Caco-2 (cell line): ENCODE measurements around the gene SKAP1. TPM values are rescaled to one million over a fixed set of nuclear protein-coding genes. Genes with fewer than 3 reads are reported as not detected.

Source experiments
- BruUV-seq: library from RNA; stranded (reverse); fragments of 400-500 nt; replicated peaks from 2 replicates; lab custom pipeline; 2021; lab: Mats Ljungman, UMichigan
- CTCF ChIA-PET: fragments of 300-600 bp; sonication (Branson Sonifier 250); formaldehyde crosslinking; loops from one replicate; lab custom pipeline; 2022; ENCODE audit warnings: antibody characterized with exemption; lab: Charles Lee
- POLR2A ChIA-PET: fragments of 300-600 bp; sonication (Branson Sonifier 250); formaldehyde crosslinking; loops from one replicate; lab custom pipeline; 2022; ENCODE audit warnings: antibody characterized with exemption; lab: Charles Lee
- DNase-seq, 2 experiments: peaks; one replicate each; pipeline versions ENCODE4 v3.0.0 to v3.0.0-alpha.2; 2020 to 2022
- H3K27me3 ChIP-seq: replicated peaks from 2 replicates; pipeline ENCODE4 v1.6.0; 2011; ENCODE audit warnings: low read length; ENCODE audit not compliant: control insufficient read depth, insufficient read depth
- H3K36me3 ChIP-seq: 2 replicates; pipeline ENCODE4 v1.5.1; 2011; ENCODE audit warnings: low read length; ENCODE audit not compliant: control insufficient read depth, insufficient read depth
- H3K4me1 ChIP-seq: fragments of 250-450 bp; sonication (Bioruptor Pico); 2 replicates; pipeline ENCODE4 v1.5.1; 2020; ENCODE audit warnings: mild to moderate bottlenecking
- H3K4me3 ChIP-seq: 2 replicates; pipeline ENCODE4 v1.5.1; 2011; ENCODE audit warnings: low read depth, mild to moderate bottlenecking, control low read depth, low read length
- H3K9me3 ChIP-seq: fragments of 250-450 bp; sonication (Bioruptor Pico); 2 replicates; pipeline ENCODE4 v1.5.1; 2020; ENCODE audit warnings: mild to moderate bottlenecking, moderate library complexity
- H3K27ac Mint-ChIP-seq: one replicate; pipeline ENCODE4 v1.8.0; 2022; ENCODE audit warnings: mixed read lengths; ENCODE audit not compliant: unreplicated experiment
- H3K27me3 Mint-ChIP-seq: one replicate; pipeline ENCODE4 v1.8.0; 2022; ENCODE audit warnings: mixed read lengths; ENCODE audit not compliant: insufficient read depth, unreplicated experiment
- H3K36me3 Mint-ChIP-seq: one replicate; pipeline ENCODE4 v1.8.0; 2022; ENCODE audit warnings: mild to moderate bottlenecking, mixed read lengths; ENCODE audit not compliant: insufficient read depth, unreplicated experiment
- H3K4me1 Mint-ChIP-seq: one replicate; pipeline ENCODE4 v1.8.0; 2022; ENCODE audit warnings: low read depth, mixed read lengths; ENCODE audit not compliant: unreplicated experiment
- H3K4me3 Mint-ChIP-seq: one replicate; pipeline ENCODE4 v1.8.0; 2022; ENCODE audit warnings: mild to moderate bottlenecking, moderate library complexity, mixed read lengths; ENCODE audit not compliant: unreplicated experiment
- H3K9me3 Mint-ChIP-seq: one replicate; pipeline ENCODE4 v1.8.0; 2022; ENCODE audit warnings: mixed read lengths; ENCODE audit not compliant: unreplicated experiment
- intact Hi-C: fragments of 100-400 bp; cut with micrococcal nuclease; formaldehyde crosslinking; loops from one replicate; pipeline ENCODE4 v1.10.0; 2022; ENCODE audit not compliant: unreplicated experiment
- total RNA-seq: library from RNA; stranded (reverse); gene quantifications from 2 replicates; pipeline ENCODE4 v1.2.3, GENCODE V29; 2022
- TF ChIP-seq, protein P1 (sequence below), 2 experiments: fragments of 200-600 bp in 1 of 2; IDR thresholded peaks; 1 replicate in 1 of 2; 2 replicates in 1 of 2; pipeline versions ENCODE4 v1.5.1 to v1.8.0; 2011 to 2022; ENCODE audit warnings: antibody characterized with exemption in 1 of 2, control low read depth in 1 of 2, inconsistent platforms in 1 of 2, low read depth in 1 of 2, low read length in 1 of 2, mild to moderate bottlenecking in 1 of 2, moderate library complexity in 1 of 2; ENCODE audit not compliant: insufficient read depth in 1 of 2, severe bottlenecking in 1 of 2, unreplicated experiment in 1 of 2

SKAP1 gene
- total RNA-seq, 1 experiment from 2014 or later, result 0.70 TPM

DNA sequence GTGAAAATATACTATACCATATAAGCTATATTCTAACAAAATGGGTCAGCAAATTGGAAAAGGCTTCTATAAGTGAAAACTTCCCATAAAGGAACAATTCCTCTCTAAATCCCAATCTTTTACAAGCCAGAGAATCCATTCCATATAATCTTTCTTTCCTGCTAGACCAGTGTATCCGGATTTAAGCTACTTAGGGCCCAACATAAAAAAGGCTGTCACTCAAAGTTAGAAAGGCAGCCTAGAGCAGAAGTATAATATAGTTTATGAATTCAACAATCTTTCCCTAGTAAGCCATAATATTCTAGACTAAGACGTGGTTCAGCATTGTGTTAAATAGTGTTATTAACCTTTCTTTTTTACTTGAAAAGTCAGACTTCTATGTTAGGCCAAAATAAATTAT, 93.0 kb downstream of the SKAP1 start:
- H3K27me3 Mint-ChIP-seq, result peaks cover 25% of the 10 kb centered on the region
- CTCF ChIA-PET, result interaction anchor here (0.6 to 2.2 kb wide), 6 partner anchors 15 to 605 kb away, joined by 3 to 20 read pairs (median 6); no protein-coding TSS in a partner anchor
- intact Hi-C loops, result loop anchor here (1.0 to 10.0 kb wide), 6 partner anchors 37 to 312 kb away; no protein-coding TSS in a partner anchor

DNA sequence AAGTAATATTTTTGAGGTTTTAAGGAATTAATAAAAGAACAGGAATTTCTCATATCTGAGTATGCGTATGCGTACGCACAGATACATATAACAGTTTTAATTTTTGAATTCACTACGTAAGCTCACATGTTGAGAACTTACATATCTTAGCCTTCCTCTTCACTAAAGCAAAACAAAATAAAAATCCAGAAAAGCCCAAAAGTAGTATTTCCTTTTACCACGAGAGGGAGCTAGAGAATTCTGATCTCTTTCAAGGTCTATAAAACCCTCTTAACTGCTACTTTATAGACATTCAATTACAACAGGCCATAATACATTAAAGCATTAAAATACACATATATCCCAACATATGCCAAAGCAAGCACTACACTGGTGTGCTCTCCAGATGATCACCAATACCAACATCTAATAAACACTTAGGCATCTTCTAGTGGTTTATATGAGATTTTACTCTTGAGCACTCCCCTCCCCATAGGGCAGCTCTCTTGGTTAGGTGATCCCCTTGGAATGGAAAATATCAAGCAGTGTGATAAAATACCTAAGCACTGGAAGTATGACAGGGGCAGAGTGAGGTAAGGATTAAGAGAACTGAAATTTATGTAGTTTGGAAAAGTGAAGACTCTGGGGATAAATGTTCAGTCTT, 94.0 kb downstream of the SKAP1 start:
- H3K4me3 Mint-ChIP-seq, result no peak overlapping the region
- POLR2A ChIA-PET, result interaction anchor here (0.6 kb wide), 2 partner anchors 259 to 919 kb away, joined by 6 to 7 read pairs; no protein-coding TSS in a partner anchor
- H3K4me3 ChIP-seq, result no peak overlapping the region
- H3K36me3 ChIP-seq, result no peaks in the 10 kb centered on the region
- peaks cover 18% of the 10 kb centered on the region for H3K27me3 Mint-ChIP-seq
- TF ChIP-seq, protein P1, sequence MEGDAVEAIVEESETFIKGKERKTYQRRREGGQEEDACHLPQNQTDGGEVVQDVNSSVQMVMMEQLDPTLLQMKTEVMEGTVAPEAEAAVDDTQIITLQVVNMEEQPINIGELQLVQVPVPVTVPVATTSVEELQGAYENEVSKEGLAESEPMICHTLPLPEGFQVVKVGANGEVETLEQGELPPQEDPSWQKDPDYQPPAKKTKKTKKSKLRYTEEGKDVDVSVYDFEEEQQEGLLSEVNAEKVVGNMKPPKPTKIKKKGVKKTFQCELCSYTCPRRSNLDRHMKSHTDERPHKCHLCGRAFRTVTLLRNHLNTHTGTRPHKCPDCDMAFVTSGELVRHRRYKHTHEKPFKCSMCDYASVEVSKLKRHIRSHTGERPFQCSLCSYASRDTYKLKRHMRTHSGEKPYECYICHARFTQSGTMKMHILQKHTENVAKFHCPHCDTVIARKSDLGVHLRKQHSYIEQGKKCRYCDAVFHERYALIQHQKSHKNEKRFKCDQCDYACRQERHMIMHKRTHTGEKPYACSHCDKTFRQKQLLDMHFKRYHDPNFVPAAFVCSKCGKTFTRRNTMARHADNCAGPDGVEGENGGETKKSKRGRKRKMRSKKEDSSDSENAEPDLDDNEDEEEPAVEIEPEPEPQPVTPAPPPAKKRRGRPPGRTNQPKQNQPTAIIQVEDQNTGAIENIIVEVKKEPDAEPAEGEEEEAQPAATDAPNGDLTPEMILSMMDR (IDR thresholded peaks at IDR 0.05; ENCODE audit: insufficient read depth in 1 of 2, low read depth in 1 of 2, low read length in 1 of 2, severe bottlenecking in 1 of 2, unreplicated experiment in 1 of 2), result peak; percentile 90 to 96
- H3K4me1 ChIP-seq, result no peaks in the 10 kb centered on the region
- DNase-seq, result peak in 1 of 2 experiments; percentile 79
- H3K27me3 ChIP-seq, result no peaks in the 10 kb centered on the region; the same call in 1 of the 2 replicates
- H3K4me1 Mint-ChIP-seq, result no peaks in the 10 kb centered on the region
- CTCF ChIA-PET, result interaction anchor here (0.6 to 2.2 kb wide), 37 partner anchors 9 to 1366 kb away, joined by 3 to 20 read pairs (median 4); partner anchors contain the start of genes HOXB5 and NFE2L1
- H3K27ac Mint-ChIP-seq, result no peak overlapping the region
- no TSS peak for BruUV-seq
- no peaks in the 10 kb centered on the region for H3K9me3 ChIP-seq
- intact Hi-C loops, result loop anchor here (1.0 to 10.0 kb wide), 6 partner anchors 38 to 311 kb away; no protein-coding TSS in a partner anchor
- no peaks in the 10 kb centered on the region for H3K36me3 Mint-ChIP-seq
- H3K9me3 Mint-ChIP-seq, result no peaks in the 10 kb centered on the region

More for the DNA sequence above, 93.0 kb downstream of the SKAP1 start:
- DNase-seq, result no peak
- H3K27ac Mint-ChIP-seq, result no peak overlapping the region
- POLR2A ChIA-PET, result no interaction called here
- TF ChIP-seq, protein P1 (IDR thresholded peaks at IDR 0.05; ENCODE audit: insufficient read depth in 1 of 2, low read depth in 1 of 2, low read length in 1 of 2, severe bottlenecking in 1 of 2, unreplicated experiment in 1 of 2), result no peak
- H3K4me1 ChIP-seq, result no peaks in the 10 kb centered on the region
- H3K4me3 ChIP-seq, result no peak overlapping the region
- no peak overlapping the region for H3K4me3 Mint-ChIP-seq
- H3K27me3 ChIP-seq, result no peaks in the 10 kb centered on the region; the same call in 1 of the 2 replicates
- no peaks in the 10 kb centered on the region for H3K4me1 Mint-ChIP-seq
- H3K9me3 Mint-ChIP-seq, result no peaks in the 10 kb centered on the region
- H3K9me3 ChIP-seq, result no peaks in the 10 kb centered on the region
- H3K36me3 Mint-ChIP-seq, result no peaks in the 10 kb centered on the region
- no peaks in the 10 kb centered on the region for H3K36me3 ChIP-seq
- BruUV-seq, result no TSS peak

DNA sequence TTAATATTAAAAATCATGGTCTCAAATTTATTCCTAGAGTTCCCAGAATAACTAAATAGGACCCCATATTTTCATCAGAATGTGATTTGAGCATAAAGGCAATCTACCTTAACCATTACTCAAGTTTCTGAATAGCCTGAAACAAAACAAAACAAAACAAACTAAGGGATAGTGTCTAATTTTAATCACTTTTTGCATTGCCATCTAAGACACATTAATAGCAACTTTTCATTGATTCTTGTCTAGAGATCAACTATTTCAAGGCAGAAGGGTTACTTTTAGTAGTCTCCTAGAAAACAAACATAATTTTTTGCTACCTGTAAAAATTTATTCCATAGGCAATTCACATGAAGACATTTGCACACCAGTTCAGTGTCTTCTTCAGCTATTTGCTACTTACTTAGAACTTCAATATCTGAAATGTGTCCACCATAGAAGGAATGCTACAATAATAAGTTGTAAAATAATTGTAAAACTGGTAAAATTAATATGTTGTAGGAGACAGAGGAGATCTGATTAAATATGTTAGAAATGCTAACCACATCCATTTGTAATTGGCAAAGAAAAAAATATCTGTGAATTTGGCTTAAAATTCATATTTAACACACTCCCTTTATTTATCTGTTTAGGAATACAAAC, 94.7 kb downstream of the SKAP1 start:
- Histone ChIP-seq H3K4me3 (no peak overlapping the region), H3K9me3 (no peaks in the 10 kb centered on the region), H3K4me1 (no peaks in the 10 kb centered on the region), H3K36me3 (no peaks in the 10 kb centered on the region), H3K27me3 (no peaks in the 10 kb centered on the region; the same call in 1 of the 2 replicates)
- no TSS peak for BruUV-seq
- no peaks in the 10 kb centered on the region for H3K36me3 Mint-ChIP-seq
- POLR2A ChIA-PET, result interaction anchor here (0.6 kb wide), 1 partner anchor 919 kb away, joined by 7 read pairs; no protein-coding TSS in a partner anchor
- TF ChIP-seq, protein P1 (IDR thresholded peaks at IDR 0.05; ENCODE audit: insufficient read depth in 1 of 2, low read depth in 1 of 2, low read length in 1 of 2, severe bottlenecking in 1 of 2, unreplicated experiment in 1 of 2), result no peak
- no peak for DNase-seq
- intact Hi-C loops, result loop anchor here (10.0 kb wide), 2 partner anchors 180 to 310 kb away; no protein-coding TSS in a partner anchor
- H3K27ac Mint-ChIP-seq, result no peak overlapping the region
- H3K4me1 Mint-ChIP-seq, result no peaks in the 10 kb centered on the region
- no peaks in the 10 kb centered on the region for H3K9me3 Mint-ChIP-seq
- CTCF ChIA-PET, result interaction anchor here (0.6 to 2.2 kb wide), 31 partner anchors 10 to 310 kb away, joined by 3 to 20 read pairs (median 4); partner anchors contain the start of genes HOXB5 and NFE2L1
- H3K27me3 Mint-ChIP-seq, result peaks cover 21% of the 10 kb centered on the region
- no peak overlapping the region for H3K4me3 Mint-ChIP-seq
